22Rv1 (cell line): ENCODE data around the gene RAPGEFL1.

Source experiments
- CTCF ChIP-seq: fragments of 450-650 bp; IDR thresholded peaks from 2 replicates; pipeline ENCODE4 v1.5.1; 2017; ENCODE audit warnings: mild to moderate bottlenecking
- ZFX ChIP-seq: fragments of 450-650 bp; IDR thresholded peaks from 2 replicates; pipeline ENCODE4 v1.6.1; 2017; ENCODE audit warnings: antibody characterized with exemption, borderline replicate concordance

GRCh38 chr17:40176754-40177110, 538 bp upstream of the RAPGEFL1 start:
- no peak for TF ChIP-seq CTCF
- no peak for TF ChIP-seq ZFX
